WERI-Rb-1 (cell line): ENCODE results near the gene SS18.

Experiments used
- DNase-seq: peaks from one replicate; pipeline ENCODE4 v3.0.0-alpha.2; 2020
- H3K27ac ChIP-seq: fragments of 250-450 bp; sonication (Bioruptor Pico); 2 replicates; pipeline ENCODE4 v1.5.1; 2020; ENCODE audit warnings: mild to moderate bottlenecking, moderate library complexity
- H3K27me3 ChIP-seq: fragments of 250-450 bp; sonication (Bioruptor Pico); 2 replicates; pipeline ENCODE4 v1.5.1; 2021; ENCODE audit warnings: mild to moderate bottlenecking, low read depth, moderate library complexity; ENCODE audit not compliant: insufficient read depth, severe bottlenecking
- H3K36me3 ChIP-seq: fragments of 250-450 bp; sonication (Bioruptor Pico); 2 replicates; pipeline ENCODE4 v1.5.1; 2020; ENCODE audit warnings: mild to moderate bottlenecking, moderate library complexity
- H3K4me3 ChIP-seq: 2 replicates; pipeline ENCODE4 v1.5.1; 2011; ENCODE audit warnings: low read depth, mild to moderate bottlenecking, control low read depth, low read length
- H3K9me3 ChIP-seq: fragments of 250-450 bp; sonication (Bioruptor Pico); 2 replicates; pipeline ENCODE4 v1.5.1; 2021; ENCODE audit warnings: mild to moderate bottlenecking, moderate library complexity; ENCODE audit not compliant: severe bottlenecking
- TF ChIP-seq, protein P1 (sequence below): IDR thresholded peaks from 2 replicates; pipeline ENCODE4 v1.5.1; 2011; ENCODE audit warnings: low read depth, mild to moderate bottlenecking, control low read depth, inconsistent platforms, low read length

The SS18 gene

DNA sequence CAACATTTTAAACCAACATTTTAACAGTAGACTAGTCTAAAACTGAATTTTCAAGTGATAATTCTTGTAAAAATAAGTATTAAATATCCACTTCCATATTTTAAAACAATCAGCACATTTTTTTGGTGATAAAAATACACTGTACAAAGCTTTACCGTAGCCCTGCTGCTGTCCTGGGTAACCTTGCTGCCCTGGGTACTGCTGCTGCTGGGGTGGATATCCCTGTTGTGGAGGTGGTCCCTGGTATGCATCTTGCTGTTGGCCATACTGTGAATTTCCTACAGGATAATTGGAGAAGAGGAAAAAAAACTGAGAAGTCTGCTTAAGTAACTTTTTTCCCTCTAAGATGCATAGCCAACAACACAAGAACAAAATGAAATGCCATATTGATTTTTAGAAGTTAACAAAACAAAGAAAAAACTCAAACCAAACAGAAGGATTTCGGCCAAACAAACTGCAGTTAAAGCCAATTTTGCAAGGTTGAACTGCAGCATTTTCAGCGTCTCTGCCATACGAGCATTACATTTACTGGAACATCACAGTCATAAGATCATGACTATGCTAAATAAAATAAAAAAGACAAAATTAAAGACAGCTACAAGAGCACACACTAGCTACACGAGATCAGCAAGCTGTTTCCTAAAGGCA lies 55.4 kb downstream of the SS18 start:
- H3K36me3 ChIP-seq: peaks cover 53% of the 10 kb centered on the region
- no peak overlapping the region for H3K27ac ChIP-seq
- H3K27me3 ChIP-seq: no peaks in the 10 kb centered on the region
- no peak overlapping the region for H3K4me3 ChIP-seq
- DNase-seq: no peak
- H3K9me3 ChIP-seq: no peaks in the 10 kb centered on the region
- TF ChIP-seq, protein P1, sequence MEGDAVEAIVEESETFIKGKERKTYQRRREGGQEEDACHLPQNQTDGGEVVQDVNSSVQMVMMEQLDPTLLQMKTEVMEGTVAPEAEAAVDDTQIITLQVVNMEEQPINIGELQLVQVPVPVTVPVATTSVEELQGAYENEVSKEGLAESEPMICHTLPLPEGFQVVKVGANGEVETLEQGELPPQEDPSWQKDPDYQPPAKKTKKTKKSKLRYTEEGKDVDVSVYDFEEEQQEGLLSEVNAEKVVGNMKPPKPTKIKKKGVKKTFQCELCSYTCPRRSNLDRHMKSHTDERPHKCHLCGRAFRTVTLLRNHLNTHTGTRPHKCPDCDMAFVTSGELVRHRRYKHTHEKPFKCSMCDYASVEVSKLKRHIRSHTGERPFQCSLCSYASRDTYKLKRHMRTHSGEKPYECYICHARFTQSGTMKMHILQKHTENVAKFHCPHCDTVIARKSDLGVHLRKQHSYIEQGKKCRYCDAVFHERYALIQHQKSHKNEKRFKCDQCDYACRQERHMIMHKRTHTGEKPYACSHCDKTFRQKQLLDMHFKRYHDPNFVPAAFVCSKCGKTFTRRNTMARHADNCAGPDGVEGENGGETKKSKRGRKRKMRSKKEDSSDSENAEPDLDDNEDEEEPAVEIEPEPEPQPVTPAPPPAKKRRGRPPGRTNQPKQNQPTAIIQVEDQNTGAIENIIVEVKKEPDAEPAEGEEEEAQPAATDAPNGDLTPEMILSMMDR: no peak

GRCh38 chr18:26022585-26022984 lies 67.8 kb downstream of the SS18 start:
- peaks cover 24% of the 10 kb centered on the region for H3K36me3 ChIP-seq
- no peak overlapping the region for H3K4me3 ChIP-seq
- TF ChIP-seq, protein P1: no peak
- no peak for DNase-seq
- H3K27me3 ChIP-seq: no peaks in the 10 kb centered on the region
- H3K9me3 ChIP-seq: no peaks in the 10 kb centered on the region
- H3K27ac ChIP-seq: no peak overlapping the region

DNA sequence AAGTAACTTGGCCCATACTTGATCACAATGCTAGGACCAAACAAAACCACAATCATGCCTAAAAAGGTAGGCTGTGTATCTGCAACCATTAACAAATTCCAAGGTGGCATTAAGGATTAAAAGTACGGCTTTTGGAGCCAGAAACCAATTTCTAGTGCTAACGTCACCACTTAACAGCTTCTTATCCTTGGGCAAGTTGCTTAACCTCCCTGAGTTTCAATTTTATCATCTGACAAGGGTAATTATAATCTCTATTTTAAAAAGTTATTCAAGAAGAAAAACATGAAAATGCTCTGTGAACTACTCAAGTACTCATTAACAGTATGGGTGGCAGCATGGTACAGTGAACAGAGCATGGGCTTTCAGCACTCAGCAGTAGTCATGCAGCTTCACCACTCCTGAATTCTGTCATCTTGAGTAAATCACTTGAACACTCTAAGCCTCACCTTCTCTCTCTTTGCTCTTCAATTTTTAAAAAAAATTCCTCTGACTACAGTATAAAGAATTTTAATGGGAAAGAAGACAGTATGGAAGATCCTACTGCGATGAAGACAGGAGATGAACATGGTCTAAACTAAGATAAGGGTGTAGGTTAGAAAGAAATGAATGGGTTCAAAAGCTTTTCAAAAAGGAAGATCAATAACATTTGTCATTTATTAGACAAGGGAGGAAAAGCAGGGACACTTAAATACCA lies 69.2 kb downstream of the SS18 start:
- Histone ChIP-seq H3K4me3 (no peak overlapping the region), H3K27ac (no peak overlapping the region), H3K36me3 (peaks cover 30% of the 10 kb centered on the region), H3K9me3 (no peaks in the 10 kb centered on the region), H3K27me3 (no peaks in the 10 kb centered on the region)
- DNase-seq: no peak
- TF ChIP-seq, protein P1: no peak

- no peak overlapping the region for H3K27ac ChIP-seq
- no peak for DNase-seq
- H3K27me3 ChIP-seq: no peaks in the 10 kb centered on the region
- TF ChIP-seq, protein P1: no peak
- no peaks in the 10 kb centered on the region for H3K9me3 ChIP-seq
- peaks cover 26% of the 10 kb centered on the region for H3K36me3 ChIP-seq
- no peak overlapping the region for H3K4me3 ChIP-seq
These were observed 72.5 kb downstream of the SS18 start for GRCh38 chr18:26017929-26018328.

- Histone ChIP-seq H3K27me3 (no peaks in the 10 kb centered on the region), H3K9me3 (no peaks in the 10 kb centered on the region), H3K4me3 (no peak overlapping the region), H3K27ac (no peak overlapping the region), H3K36me3 (peaks cover 22% of the 10 kb centered on the region)
- TF ChIP-seq, protein P1: no peak
- DNase-seq: no peak
These were observed 76.0 kb downstream of the SS18 start for GRCh38 chr18:26014462-26014861.
